K562 (cell line): Measurements from ENCODE around the gene SHANK3. TPM values are rescaled to one million over a fixed set of nuclear protein-coding genes. Genes with fewer than 3 reads are reported as not detected.

Experiments
- AFF1 ChIP-seq, 2 experiments: fragments of 450-650 bp; IDR thresholded peaks; 2 replicates each; pipeline ENCODE4 v1.6.1; 2018; ENCODE audit warnings: mild to moderate bottlenecking in 2 of 2, low read depth in 1 of 2; ENCODE audit not compliant: partially characterized antibody in 2 of 2
- CBX3 ChIP-seq, 2 experiments: IDR thresholded peaks; 1 replicate in 1 of 2; 2 replicates in 1 of 2; pipeline ENCODE4 v1.6.1; 2012; ENCODE audit warnings: inconsistent platforms in 2 of 2, low read length in 2 of 2, borderline replicate concordance in 1 of 2, control low read depth in 1 of 2
- CHAMP1 ChIP-seq: fragments of 450-650 bp; IDR thresholded peaks from 2 replicates; pipeline ENCODE4 v1.6.1; 2016; ENCODE audit warnings: mild to moderate bottlenecking
- EP400 ChIP-seq: fragments of 450-650 bp; IDR thresholded peaks from 2 replicates; pipeline ENCODE4 v1.6.1; 2017; ENCODE audit warnings: antibody characterized with exemption, mild to moderate bottlenecking, moderate library complexity
- SMARCC2 ChIP-seq: fragments of 450-650 bp; IDR thresholded peaks from 2 replicates; pipeline ENCODE4 v1.6.1; 2017; ENCODE audit warnings: antibody characterized with exemption, moderate library complexity, mild to moderate bottlenecking, low read depth
- STAG1 ChIP-seq: sonication (generic); formaldehyde crosslinking; IDR thresholded peaks from 2 replicates; pipeline ENCODE4 v1.5.0; 2020; ENCODE audit warnings: missing genetic modification reagents, borderline replicate concordance
- ZNF143 ChIP-seq: sonication (generic); formaldehyde crosslinking; IDR thresholded peaks from 2 replicates; pipeline ENCODE4 v1.9.0; 2022; ENCODE audit warnings: mild to moderate bottlenecking, missing genetic modification reagents
- ZNF232 ChIP-seq: sonication (generic); formaldehyde crosslinking; IDR thresholded peaks from 2 replicates; pipeline ENCODE4 v1.8.0; 2022; ENCODE audit warnings: mild to moderate bottlenecking, missing genetic modification reagents
- polyA plus RNA-seq, 8 experiments: library from polyadenylated mRNA; depleted of rRNA in 4 of 8; stranded (reverse) in 5 of 8; unstranded in 3 of 8; fragments of >200 nt; fragmentation: Nextera tagmentation in 2 of 8; fragmentation: Illumina TruSeq in 1 of 8; extraction: Ambion mirVana in 2 of 8; extraction: Trizol in 1 of 8; gene quantifications; 2 replicates each; pipeline versions ENCODE4 v1.2.1 to v1.2.3, GENCODE V29; 2011 to 2014; ENCODE audit warnings: inconsistent platforms in 1 of 8, missing spikeins in 1 of 8
- total RNA-seq, 7 experiments: library from RNA; depleted of rRNA in 6 of 7; stranded (reverse); fragments of >200 nt in 6 of 7; fragmentation: Illumina TruSeq in 2 of 7; extraction: Trizol in 2 of 7; gene quantifications; 2 replicates each; pipeline versions ENCODE4 v1.2.1 to v1.2.3, GENCODE V29; 2011 to 2021; ENCODE audit warnings: low replicate concordance in 1 of 7

The SHANK3 gene
- total and polyA plus RNA-seq, 9 of the 15 experiments (the other 6 are each of a cell fraction or from before 2014, with no cell fraction given): 0.01 to 0.07 (median 0.03) TPM; not detected in 6

GRCh38 chr22:50683086-50683993 lies 10.7 kb downstream of the SHANK3 start (continued):
- TF ChIP-seq CHAMP1 (no peak), ZNF143 (CRISPR knock-in tag) (no peak), STAG1 (CRISPR knock-in tag) (no peak), SMARCC2 (no peak), CBX3 (IDR thresholded peaks at IDR 0.05; ENCODE audit: borderline replicate concordance in 1 of 2, low read length in 2 of 2) (no peak), AFF1 (IDR thresholded peaks at IDR 0.05; ENCODE audit: low read depth in 1 of 2, partially characterized antibody in 2 of 2) (no peak), ZNF232 (CRISPR knock-in tag) (no peak), EP400 (no peak)
